OCI-LY3 (cell line): Measurements from ENCODE around the gene TOPORS.

Experiments used
- EZH2phosphoT487 ChIP-seq: fragments of 200-600 bp; shearing (Covaris generic); IDR thresholded peaks from 2 replicates; pipeline ENCODE4 v1.6.1; 2018; ENCODE audit warnings: antibody characterized with exemption, mixed run types, low read depth
- TF ChIP-seq, protein P1 (sequence below): fragments of 200-600, 300-600 bp; sonication (generic); IDR thresholded peaks from 2 replicates; pipeline ENCODE4 v1.5.1; 2014; ENCODE audit warnings: antibody characterized with exemption, low read length, low read depth

DNA sequence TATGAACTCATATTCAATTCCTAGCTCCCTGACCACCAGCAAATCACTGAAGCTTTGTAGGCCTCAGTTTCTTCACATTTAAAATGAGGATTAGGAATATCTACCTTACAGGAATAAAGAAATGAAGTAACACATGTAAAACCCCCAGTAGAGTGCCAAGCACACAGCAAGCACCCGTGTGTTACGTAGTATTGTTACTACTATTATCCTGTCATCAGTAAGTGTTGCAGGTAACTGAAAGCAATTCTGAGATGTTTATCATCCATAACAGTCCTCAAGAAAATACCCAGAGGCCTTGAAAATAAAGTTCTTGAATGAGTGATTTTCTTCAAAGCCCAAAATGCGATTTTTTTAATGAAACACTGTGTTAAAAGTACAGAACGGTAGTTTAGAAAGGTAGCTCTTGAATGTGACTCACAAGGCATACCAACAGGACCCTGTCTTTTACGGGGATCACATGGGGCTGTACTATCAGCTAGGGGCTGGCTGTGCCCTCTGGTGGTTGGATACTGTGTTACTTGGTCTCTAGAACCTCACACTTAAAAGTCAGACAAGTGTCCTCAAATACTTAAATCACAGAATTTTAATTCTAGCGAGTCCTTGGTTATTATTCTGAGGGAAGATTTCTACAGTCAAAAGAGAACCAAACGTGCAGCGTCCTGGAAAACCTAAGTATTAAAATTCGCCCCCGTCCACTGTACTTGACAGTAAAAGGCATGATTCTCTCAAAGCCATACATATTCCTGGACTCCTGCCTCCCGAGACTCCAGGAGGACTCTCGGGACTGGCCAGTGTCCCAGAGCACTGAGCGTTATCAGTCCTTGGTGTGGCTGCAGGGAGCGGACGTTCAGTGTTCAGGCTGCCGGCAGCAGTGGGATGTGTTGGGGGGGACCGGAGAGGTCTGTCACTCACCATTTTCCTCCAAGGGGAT lies 19.8 kb upstream of the TOPORS start:
- TF ChIP-seq, protein P1, sequence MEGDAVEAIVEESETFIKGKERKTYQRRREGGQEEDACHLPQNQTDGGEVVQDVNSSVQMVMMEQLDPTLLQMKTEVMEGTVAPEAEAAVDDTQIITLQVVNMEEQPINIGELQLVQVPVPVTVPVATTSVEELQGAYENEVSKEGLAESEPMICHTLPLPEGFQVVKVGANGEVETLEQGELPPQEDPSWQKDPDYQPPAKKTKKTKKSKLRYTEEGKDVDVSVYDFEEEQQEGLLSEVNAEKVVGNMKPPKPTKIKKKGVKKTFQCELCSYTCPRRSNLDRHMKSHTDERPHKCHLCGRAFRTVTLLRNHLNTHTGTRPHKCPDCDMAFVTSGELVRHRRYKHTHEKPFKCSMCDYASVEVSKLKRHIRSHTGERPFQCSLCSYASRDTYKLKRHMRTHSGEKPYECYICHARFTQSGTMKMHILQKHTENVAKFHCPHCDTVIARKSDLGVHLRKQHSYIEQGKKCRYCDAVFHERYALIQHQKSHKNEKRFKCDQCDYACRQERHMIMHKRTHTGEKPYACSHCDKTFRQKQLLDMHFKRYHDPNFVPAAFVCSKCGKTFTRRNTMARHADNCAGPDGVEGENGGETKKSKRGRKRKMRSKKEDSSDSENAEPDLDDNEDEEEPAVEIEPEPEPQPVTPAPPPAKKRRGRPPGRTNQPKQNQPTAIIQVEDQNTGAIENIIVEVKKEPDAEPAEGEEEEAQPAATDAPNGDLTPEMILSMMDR, result peak; percentile 82
- TF ChIP-seq EZH2phosphoT487, result no peak
